Endothelial cell of umbilical vein (primary cell): ENCODE data around the gene IFNA7. TPM values are rescaled to one million over a fixed set of nuclear protein-coding genes. Genes with fewer than 3 reads are reported as not detected.
"Not testable (repeated sequence)": the region's sequence is repeated elsewhere in the genome, so short reads cannot be mapped to it uniquely, and the experiment has no call there.

Experiments
- BruUV-seq: library from RNA; stranded (reverse); fragments of 400-500 nt; replicated peaks from 2 replicates; lab custom pipeline; 2021; lab: Mats Ljungman, UMichigan
- CTCF ChIA-PET: fragments of 300-600, 350-600 bp; sonication (Branson Sonifier 250); formaldehyde crosslinking; loops from one replicate; lab custom pipeline; 2021; ENCODE audit warnings: antibody characterized with exemption, inconsistent platforms; lab: Charles Lee
- POLR2A ChIA-PET: fragments of 300-600, 350-600 bp; sonication (Branson Sonifier 250); formaldehyde crosslinking; loops from one replicate; lab custom pipeline; 2021; ENCODE audit warnings: antibody characterized with exemption, inconsistent platforms; lab: Charles Lee
- DNase-seq: peaks from one replicate; pipeline ENCODE4 v3.0.0-alpha.2; 2011; ENCODE audit warnings: low read depth, low spot score
- FAIRE-seq: peaks from 2 replicates; lab custom pipeline; 2011; peaks lifted over from hg19 to GRCh38; lab: Jason Lieb, UNC
- H2AFZ ChIP-seq: 2 replicates; pipeline ENCODE4 v1.6.0; 2012; ENCODE audit warnings: low read depth, low read length, control low read depth, inconsistent platforms
- H3K27ac ChIP-seq: 2 replicates; pipeline ENCODE4 v1.5.1; 2011; ENCODE audit warnings: low read depth, mild to moderate bottlenecking, control low read depth, low read length, moderate library complexity; ENCODE audit not compliant: insufficient read depth
- H3K27me3 ChIP-seq, 2 experiments: 2 replicates each; pipeline versions ENCODE4 v1.6.0 to v1.6.1; 2011; ENCODE audit warnings: low read length in 2 of 2, mixed read lengths in 1 of 2; ENCODE audit not compliant: control insufficient read depth in 2 of 2, insufficient read depth in 2 of 2
- H3K36me3 ChIP-seq, 2 experiments: 2 replicates in 1 of 2; 3 replicates in 1 of 2; pipeline ENCODE4 v1.5.1; 2011; ENCODE audit warnings: low read length in 2 of 2, mild to moderate bottlenecking in 1 of 2, moderate library complexity in 1 of 2; ENCODE audit not compliant: control insufficient read depth in 2 of 2, insufficient read depth in 2 of 2; ENCODE audit errors: extremely low read depth in 1 of 2
- H3K4me1 ChIP-seq: 3 replicates; pipeline ENCODE4 v1.5.1; 2011; ENCODE audit warnings: mild to moderate bottlenecking, low read length; ENCODE audit not compliant: control insufficient read depth, insufficient read depth; ENCODE audit errors: extremely low read depth
- H3K4me2 ChIP-seq: 2 replicates; pipeline ENCODE4 v1.6.1; 2011; ENCODE audit warnings: low read length, control low read depth, mixed read lengths; ENCODE audit not compliant: insufficient read depth
- H3K4me3 ChIP-seq, 3 experiments: fragments of 200-600 bp in 1 of 3; sonication (generic), shearing (Covaris generic) in 1 of 3; replicated peaks in 1 of 3; 2 replicates each; pipeline ENCODE4 v1.5.1; 2011 to 2016; ENCODE audit warnings: control low read depth in 3 of 3, low read length in 3 of 3, mild to moderate bottlenecking in 2 of 3, inconsistent platforms in 1 of 3, low read depth in 1 of 3, moderate library complexity in 1 of 3; ENCODE audit not compliant: insufficient read depth in 1 of 3
- H3K79me2 ChIP-seq: 2 replicates; pipeline ENCODE4 v1.6.0; 2012; ENCODE audit warnings: low read length, inconsistent platforms; ENCODE audit not compliant: control insufficient read depth, insufficient read depth
- H3K9ac ChIP-seq: replicated peaks from 2 replicates; pipeline ENCODE3; 2011; ENCODE audit warnings: low read length, control low read depth; ENCODE audit not compliant: insufficient read depth; ENCODE audit errors: extremely low read depth
- H3K9me1 ChIP-seq: replicated peaks from 3 replicates; pipeline ENCODE4 v1.6.0; 2011; ENCODE audit warnings: mild to moderate bottlenecking, low read length; ENCODE audit not compliant: control insufficient read depth, insufficient read depth; ENCODE audit errors: extremely low read depth
- H3K9me3 ChIP-seq: replicated peaks from 2 replicates; pipeline ENCODE4 v1.5.1; 2012; ENCODE audit warnings: low read length, inconsistent platforms; ENCODE audit not compliant: control insufficient read depth, insufficient read depth
- H4K20me1 ChIP-seq: replicated peaks from 2 replicates; pipeline ENCODE3; 2011; ENCODE audit warnings: mild to moderate bottlenecking, low read length; ENCODE audit not compliant: control insufficient read depth, insufficient read depth; ENCODE audit errors: extremely low read depth
- EZH2 ChIP-seq: IDR thresholded peaks from 2 replicates; pipeline ENCODE4 v1.6.1; 2012; ENCODE audit warnings: borderline replicate concordance, low read depth, mild to moderate bottlenecking, moderate library complexity, low read length, inconsistent platforms; ENCODE audit not compliant: severe bottlenecking
- GATA2 ChIP-seq: IDR thresholded peaks from 2 replicates; pipeline ENCODE4 v1.7.0; 2011; ENCODE audit warnings: low read depth, mild to moderate bottlenecking, moderate library complexity, mixed read lengths, low read length; ENCODE audit not compliant: insufficient read length, insufficient read depth
- POLR2AphosphoS5 ChIP-seq: IDR thresholded peaks from 2 replicates; pipeline ENCODE4 v1.6.1; 2012; ENCODE audit warnings: low read depth, mild to moderate bottlenecking, control low read depth, low read length, moderate library complexity; ENCODE audit not compliant: insufficient read depth
- dilution Hi-C: fragments of 300-500 bp; cut with MboI; formaldehyde crosslinking; loops from one replicate; pipeline ENCODE4 v1.15.0; 2019; ENCODE audit warnings: low sequenced_read_pairs; ENCODE audit not compliant: extremely low pct_ligation_motif_present
- intact Hi-C: fragments of 100-400 bp; cut with micrococcal nuclease; formaldehyde crosslinking; loops from one replicate; pipeline ENCODE4 v1.10.0; 2022
- polyA plus RNA-seq, 4 experiments: library from polyadenylated mRNA; depleted of rRNA in 3 of 4; stranded (reverse) in 3 of 4; unstranded in 1 of 4; fragments of >200 nt; gene quantifications; 2 replicates each; pipeline versions ENCODE4 v1.2.1 to v1.2.3, GENCODE V29; 2011 to 2012; ENCODE audit warnings: missing spikeins in 1 of 4
- total RNA-seq: library from RNA; stranded (reverse); gene quantifications from 2 replicates; pipeline ENCODE4 v1.2.3, GENCODE V29; 2021
- TF ChIP-seq, protein P1 (sequence below), 2 donors: IDR thresholded peaks; 1 replicate in 1 of 2; 2 replicates in 1 of 2; pipeline ENCODE4 v1.5.1; 2011; ENCODE audit warnings: low read length in 2 of 2, mild to moderate bottlenecking in 2 of 2, moderate library complexity in 2 of 2, control low read depth in 1 of 2, inconsistent platforms in 1 of 2, low read depth in 1 of 2; ENCODE audit not compliant: insufficient read depth in 1 of 2; ENCODE audit errors: extremely low read depth in 1 of 2

The IFNA7 gene
- total and polyA plus RNA-seq, 2 donors (not counting 3 experiments of a cell fraction or from before 2014, with no cell fraction given) = not detected

DNA sequence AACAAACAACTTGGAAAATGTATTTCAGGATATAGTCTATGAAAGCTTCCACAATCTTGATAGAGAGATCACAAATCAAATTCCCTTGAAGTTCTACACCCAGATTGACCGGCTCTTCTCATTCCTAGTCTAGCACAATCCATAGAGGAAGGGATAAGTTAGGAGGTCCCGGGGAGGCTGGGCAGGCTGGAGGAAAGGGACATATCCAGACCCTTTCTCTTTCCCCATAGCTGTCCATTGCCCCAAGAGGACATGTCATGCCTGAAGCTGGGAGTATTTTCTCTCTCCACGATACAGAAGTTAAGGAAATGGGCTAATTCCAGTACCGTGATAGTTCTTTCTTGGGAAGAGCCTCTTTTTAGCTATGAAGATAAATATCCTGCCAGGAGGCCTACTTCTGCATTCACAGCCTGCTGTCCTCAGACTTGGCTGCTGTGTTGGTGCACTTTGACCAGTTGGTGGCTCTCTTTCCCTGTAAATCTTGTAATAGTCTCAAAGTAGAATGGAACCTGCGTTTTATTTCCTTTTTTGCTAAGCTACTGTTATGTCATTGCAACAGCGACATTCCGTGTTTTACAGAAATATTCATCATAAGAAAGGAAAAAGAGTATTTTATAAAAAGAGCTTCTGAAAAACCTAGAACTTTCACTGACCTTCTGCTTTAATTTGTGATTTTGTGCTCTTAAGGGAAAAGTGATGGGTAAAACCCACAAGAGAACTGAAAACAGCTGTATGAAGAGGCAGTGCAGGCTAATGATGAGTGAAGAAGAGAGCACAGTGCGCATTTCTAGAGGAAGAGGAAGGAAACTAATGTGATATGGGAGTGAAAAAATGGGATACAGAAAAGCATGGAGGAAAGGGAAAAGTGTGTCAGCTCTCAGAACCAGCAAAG lies 33.7 kb upstream of the IFNA7 start:
- H3K9me1 ChIP-seq, H3K9ac ChIP-seq, H3K79me2 ChIP-seq, H3K27me3 ChIP-seq, POLR2A ChIA-PET, H4K20me1 ChIP-seq, BruUV-seq, H3K4me1 ChIP-seq, H2AFZ ChIP-seq, H3K36me3 ChIP-seq, H3K4me2 ChIP-seq, H3K27ac ChIP-seq, H3K9me3 ChIP-seq, dilution Hi-C loops, H3K4me3 ChIP-seq: not testable (repeated sequence)
- TF ChIP-seq, protein P1, sequence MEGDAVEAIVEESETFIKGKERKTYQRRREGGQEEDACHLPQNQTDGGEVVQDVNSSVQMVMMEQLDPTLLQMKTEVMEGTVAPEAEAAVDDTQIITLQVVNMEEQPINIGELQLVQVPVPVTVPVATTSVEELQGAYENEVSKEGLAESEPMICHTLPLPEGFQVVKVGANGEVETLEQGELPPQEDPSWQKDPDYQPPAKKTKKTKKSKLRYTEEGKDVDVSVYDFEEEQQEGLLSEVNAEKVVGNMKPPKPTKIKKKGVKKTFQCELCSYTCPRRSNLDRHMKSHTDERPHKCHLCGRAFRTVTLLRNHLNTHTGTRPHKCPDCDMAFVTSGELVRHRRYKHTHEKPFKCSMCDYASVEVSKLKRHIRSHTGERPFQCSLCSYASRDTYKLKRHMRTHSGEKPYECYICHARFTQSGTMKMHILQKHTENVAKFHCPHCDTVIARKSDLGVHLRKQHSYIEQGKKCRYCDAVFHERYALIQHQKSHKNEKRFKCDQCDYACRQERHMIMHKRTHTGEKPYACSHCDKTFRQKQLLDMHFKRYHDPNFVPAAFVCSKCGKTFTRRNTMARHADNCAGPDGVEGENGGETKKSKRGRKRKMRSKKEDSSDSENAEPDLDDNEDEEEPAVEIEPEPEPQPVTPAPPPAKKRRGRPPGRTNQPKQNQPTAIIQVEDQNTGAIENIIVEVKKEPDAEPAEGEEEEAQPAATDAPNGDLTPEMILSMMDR (IDR thresholded peaks at IDR 0.05; ENCODE audit: extremely low read depth in 1 of 2, insufficient read depth in 1 of 2, low read depth in 1 of 2, low read length in 2 of 2) = peak; percentile 38 to 48
- FAIRE-seq (peak; percentile 87), DNase-seq (peak; percentile 52)
- CTCF ChIA-PET = interaction anchor here (0.6 to 3.5 kb wide), 44 partner anchors 9 to 1217 kb away, joined by 3 to 63 read pairs (median 4); no protein-coding TSS in a partner anchor
- intact Hi-C loops = loop anchor here (1.0 to 5.0 kb wide), 3 partner anchors 161 to 554 kb away; no protein-coding TSS in a partner anchor

DNA sequence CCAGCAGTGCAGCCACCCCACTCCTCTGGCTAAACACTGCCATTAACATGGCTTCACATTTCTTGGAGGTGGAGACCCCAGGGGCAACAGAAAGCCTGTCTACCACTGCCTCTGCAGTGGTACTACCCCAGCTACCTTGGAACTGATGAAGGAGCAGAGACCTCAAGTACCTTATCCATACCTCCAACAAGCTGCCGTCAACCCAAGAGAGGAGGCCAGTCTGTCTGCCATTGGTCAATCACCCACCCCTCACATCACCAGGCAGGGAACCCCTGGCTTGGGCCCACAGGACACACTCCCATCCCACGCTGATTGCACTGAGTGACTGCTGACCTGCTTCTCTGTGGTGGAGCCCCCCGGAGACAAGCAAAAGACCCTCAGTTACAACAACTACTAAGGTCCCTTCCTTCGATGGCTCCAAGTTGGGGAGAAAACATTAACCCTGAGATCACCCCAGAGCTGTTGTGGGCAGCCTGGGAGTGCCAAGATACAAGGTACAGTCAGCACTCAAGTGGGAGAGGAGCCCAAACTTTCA lies 32.2 kb upstream of the IFNA7 start:
- no peaks in the 10 kb centered on the region for H3K9me3 ChIP-seq
- H3K27ac ChIP-seq = no peak overlapping the region
- intact Hi-C loops = no loop called here
- FAIRE-seq (no peak), DNase-seq (no peak)
- dilution Hi-C loops = no loop called here
- no peaks in the 10 kb centered on the region for H3K36me3 ChIP-seq
- no peak overlapping the region for H3K4me3 ChIP-seq
- TF ChIP-seq EZH2 (no peak), POLR2AphosphoS5 (no peak), GATA2 (no peak)
- no peaks in the 10 kb centered on the region for H3K4me1 ChIP-seq
- no peaks in the 10 kb centered on the region for H4K20me1 ChIP-seq
- POLR2A ChIA-PET = no interaction called here
- CTCF ChIA-PET = interaction anchor here (0.9 to 3.5 kb wide), 3 partner anchors 18 to 161 kb away, joined by 3 to 63 read pairs (median 39); no protein-coding TSS in a partner anchor
- H3K4me2 ChIP-seq = no peak overlapping the region
- H3K27me3 ChIP-seq = peaks cover 2 to 4% of the 10 kb centered on the region in 2 experiments
- H3K9me1 ChIP-seq = no peaks in the 10 kb centered on the region
- no TSS peak for BruUV-seq
- H2AFZ ChIP-seq = no peak overlapping the region
- H3K9ac ChIP-seq = no peak overlapping the region
- no peaks in the 10 kb centered on the region for H3K79me2 ChIP-seq
